ENCODE results near the gene ST6GALNAC1. TPM values are rescaled to one million over a fixed set of nuclear protein-coding genes. Genes with fewer than 3 reads are reported as not detected.

Gene ST6GALNAC1
- total and polyA plus RNA-seq, 2 donors from 2014 or later, result 0.31 TPM; not detected in 1

DNA sequence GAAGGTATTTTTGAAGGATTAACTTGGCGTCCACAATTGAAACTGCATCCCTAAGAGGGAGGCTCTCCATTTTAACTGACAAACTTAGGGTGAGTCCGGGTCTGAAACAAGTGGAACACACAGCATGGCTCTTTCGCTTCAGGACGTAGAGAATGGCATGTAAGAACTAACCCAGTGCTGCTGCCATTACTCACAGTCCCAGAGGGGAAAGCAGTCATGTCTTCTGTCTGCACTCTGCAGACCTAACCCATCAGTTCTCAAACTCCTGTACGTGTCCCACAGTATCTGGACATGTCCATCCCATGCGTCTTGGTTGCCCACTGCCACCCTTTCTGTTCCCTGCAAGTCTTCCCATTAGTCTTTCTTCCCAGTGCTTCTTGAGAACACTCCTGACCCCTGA lies 563 bp downstream of the ST6GALNAC1 start:
- H3K9ac ChIP-seq (ENCODE audit: low read length in 3 of 3), result no peak overlapping the region
- no peak for DNase-seq
- H3K4me1 ChIP-seq (ENCODE audit: control insufficient read depth in 2 of 3, insufficient read depth in 2 of 3, low read depth in 1 of 3, low read length in 3 of 3), result peaks cover 0 to 18% (median 9%) of the 10 kb centered on the region in 3 donors
- no peaks in the 10 kb centered on the region for H3K27me3 ChIP-seq (ENCODE audit: control insufficient read depth, insufficient read depth, low read length)
- H3K27ac ChIP-seq (ENCODE audit: low read depth in 2 of 2, low read length in 2 of 2), result no peak overlapping the region
- TF ChIP-seq, protein P1, sequence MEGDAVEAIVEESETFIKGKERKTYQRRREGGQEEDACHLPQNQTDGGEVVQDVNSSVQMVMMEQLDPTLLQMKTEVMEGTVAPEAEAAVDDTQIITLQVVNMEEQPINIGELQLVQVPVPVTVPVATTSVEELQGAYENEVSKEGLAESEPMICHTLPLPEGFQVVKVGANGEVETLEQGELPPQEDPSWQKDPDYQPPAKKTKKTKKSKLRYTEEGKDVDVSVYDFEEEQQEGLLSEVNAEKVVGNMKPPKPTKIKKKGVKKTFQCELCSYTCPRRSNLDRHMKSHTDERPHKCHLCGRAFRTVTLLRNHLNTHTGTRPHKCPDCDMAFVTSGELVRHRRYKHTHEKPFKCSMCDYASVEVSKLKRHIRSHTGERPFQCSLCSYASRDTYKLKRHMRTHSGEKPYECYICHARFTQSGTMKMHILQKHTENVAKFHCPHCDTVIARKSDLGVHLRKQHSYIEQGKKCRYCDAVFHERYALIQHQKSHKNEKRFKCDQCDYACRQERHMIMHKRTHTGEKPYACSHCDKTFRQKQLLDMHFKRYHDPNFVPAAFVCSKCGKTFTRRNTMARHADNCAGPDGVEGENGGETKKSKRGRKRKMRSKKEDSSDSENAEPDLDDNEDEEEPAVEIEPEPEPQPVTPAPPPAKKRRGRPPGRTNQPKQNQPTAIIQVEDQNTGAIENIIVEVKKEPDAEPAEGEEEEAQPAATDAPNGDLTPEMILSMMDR (IDR thresholded peaks at IDR 0.05; ENCODE audit: borderline replicate concordance, extremely low read depth, insufficient read depth), result no peak
- no peaks in the 10 kb centered on the region for H3K36me3 ChIP-seq (ENCODE audit: control insufficient read depth in 2 of 3, insufficient read depth in 3 of 3, low read length in 3 of 3)
- H3K4me3 ChIP-seq (ENCODE audit: low read length in 3 of 3), result no peak overlapping the region
- no peaks in the 10 kb centered on the region for H3K9me3 ChIP-seq (ENCODE audit: control insufficient read depth in 2 of 3, insufficient read depth in 1 of 3, low read length in 3 of 3)
- FAIRE-seq, result no peak
- intact Hi-C loops (cut with DNase I), result no loop called here

DNA sequence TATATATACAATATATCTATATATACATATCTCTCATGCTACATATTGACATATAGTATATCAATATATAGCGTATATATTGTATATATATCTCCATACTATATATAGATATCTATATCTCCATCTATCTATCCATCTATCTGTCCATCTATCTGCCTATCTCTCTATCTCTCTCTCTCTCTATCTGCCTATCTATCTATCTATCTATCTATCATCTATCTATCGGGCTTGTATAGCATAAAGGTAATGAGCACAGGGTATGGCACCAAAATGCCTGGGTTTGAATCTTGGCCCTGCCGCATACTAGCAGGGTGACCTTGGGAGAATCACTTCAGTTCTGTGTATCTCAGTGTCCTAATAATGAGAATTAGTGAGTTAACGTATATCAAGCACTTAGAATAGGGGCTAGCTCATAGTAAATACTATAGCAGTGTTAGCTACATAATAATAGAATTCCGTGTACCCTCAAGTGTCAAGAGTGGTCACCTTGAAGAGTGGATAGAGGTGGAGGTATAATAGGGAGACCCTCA lies 1.5 kb downstream of the ST6GALNAC1 start:
- FAIRE-seq (no peak), DNase-seq (no peak)
- Histone ChIP-seq H3K4me1 (ENCODE audit: control insufficient read depth in 2 of 3, insufficient read depth in 2 of 3, low read depth in 1 of 3, low read length in 3 of 3) (peaks cover 0 to 18% (median 9%) of the 10 kb centered on the region in 3 donors), H3K4me3 (ENCODE audit: low read length in 3 of 3) (no peak overlapping the region), H3K9me3 (ENCODE audit: control insufficient read depth in 2 of 3, insufficient read depth in 1 of 3, low read length in 3 of 3) (no peaks in the 10 kb centered on the region), H3K27ac (ENCODE audit: low read depth in 2 of 2, low read length in 2 of 2) (no peak overlapping the region), H3K9ac (ENCODE audit: low read length in 3 of 3) (no peak overlapping the region), H3K27me3 (ENCODE audit: control insufficient read depth, insufficient read depth, low read length) (no peaks in the 10 kb centered on the region), H3K36me3 (ENCODE audit: control insufficient read depth in 2 of 3, insufficient read depth in 3 of 3, low read length in 3 of 3) (no peaks in the 10 kb centered on the region)
- intact Hi-C loops (cut with DNase I), result no loop called here
- TF ChIP-seq, protein P1 (IDR thresholded peaks at IDR 0.05; ENCODE audit: borderline replicate concordance, extremely low read depth, insufficient read depth), result no peak

DNA sequence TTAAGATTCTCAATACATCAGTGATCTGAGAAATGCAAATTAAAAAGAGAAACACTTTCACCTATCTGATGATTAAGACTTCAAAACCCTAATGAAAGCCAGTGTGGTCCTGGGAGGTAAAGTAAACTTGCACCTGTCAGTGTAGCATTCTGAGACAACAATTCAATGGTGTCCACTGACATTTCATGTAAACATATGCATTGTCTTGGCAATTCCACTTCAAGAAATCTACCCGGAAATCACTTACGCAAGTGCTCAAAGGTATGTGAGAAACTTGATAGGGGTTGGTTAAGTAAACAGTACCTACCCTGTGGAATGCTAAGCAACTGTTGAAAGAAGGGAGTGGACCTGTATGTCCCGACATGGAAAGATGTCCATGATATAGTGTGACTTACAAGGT lies 2.1 kb downstream of the ST6GALNAC1 start:
- H3K4me3 ChIP-seq (ENCODE audit: low read length in 3 of 3), result no peak overlapping the region
- peak in 2 of 5 donors; percentile 73 to 80 for DNase-seq
- no peaks in the 10 kb centered on the region for H3K27me3 ChIP-seq (ENCODE audit: control insufficient read depth, insufficient read depth, low read length)
- intact Hi-C loops (cut with DNase I), result no loop called here
- peaks cover 0 to 18% (median 9%) of the 10 kb centered on the region in 3 donors for H3K4me1 ChIP-seq (ENCODE audit: control insufficient read depth in 2 of 3, insufficient read depth in 2 of 3, low read depth in 1 of 3, low read length in 3 of 3)
- no peak overlapping the region for H3K27ac ChIP-seq (ENCODE audit: low read depth in 2 of 2, low read length in 2 of 2)
- no peaks in the 10 kb centered on the region for H3K9me3 ChIP-seq (ENCODE audit: control insufficient read depth in 2 of 3, insufficient read depth in 1 of 3, low read length in 3 of 3)
- no peak for FAIRE-seq
- H3K9ac ChIP-seq (ENCODE audit: low read length in 3 of 3), result no peak overlapping the region
- no peaks in the 10 kb centered on the region for H3K36me3 ChIP-seq (ENCODE audit: control insufficient read depth in 2 of 3, insufficient read depth in 3 of 3, low read length in 3 of 3)
- TF ChIP-seq, protein P1 (IDR thresholded peaks at IDR 0.05; ENCODE audit: borderline replicate concordance, extremely low read depth, insufficient read depth), result no peak
